Naive thymus-derived CD8-positive, alpha-beta T cell (primary cell): Measurements from ENCODE around the gene HAUS7. TPM values are rescaled to one million over a fixed set of nuclear protein-coding genes. Genes with fewer than 3 reads are reported as not detected.

Experiments used
- ATAC-seq, 2 donors: fragments of 150-1000 bp; cut with Tn5 transposase in 1 of 2; sonication (Bioruptor Pico), chemical (Tn5 transposase) in 1 of 2; 1 replicate in 1 of 2; 2 replicates in 1 of 2; pipeline ENCODE4 v1.10.0; 2021; ENCODE audit warnings: mild to moderate bottlenecking in 2 of 2, moderate library complexity in 2 of 2
- POLR2A ChIA-PET: fragments of 350-600 bp; sonication (Branson Sonifier 250); formaldehyde crosslinking; loops from one replicate; lab custom pipeline; 2021; ENCODE audit warnings: antibody characterized with exemption; lab: Charles Lee
- DNase-seq, 10 donors: peaks; one replicate each; pipeline versions ENCODE4 v3.0.0 to v3.0.0-alpha.2; 2020 to 2022
- H3K27ac Mint-ChIP-seq, 10 donors: one replicate each; pipeline ENCODE4 v1.8.0; 2020 to 2022; ENCODE audit warnings: mild to moderate bottlenecking in 10 of 10, mixed read lengths in 10 of 10, moderate library complexity in 4 of 10, inconsistent platforms in 1 of 10
- H3K27me3 Mint-ChIP-seq, 5 donors: one replicate each; pipeline ENCODE4 v1.8.0; 2021 to 2022; ENCODE audit warnings: mixed read lengths in 5 of 5
- H3K36me3 Mint-ChIP-seq, 3 donors: one replicate each; pipeline ENCODE4 v1.8.0; 2020 to 2022; ENCODE audit warnings: mixed read lengths in 3 of 3, mild to moderate bottlenecking in 2 of 3, inconsistent platforms in 1 of 3
- H3K4me1 Mint-ChIP-seq, 4 donors: one replicate each; pipeline ENCODE4 v1.8.0; 2021 to 2022; ENCODE audit warnings: mixed read lengths in 4 of 4
- H3K4me3 Mint-ChIP-seq, 10 donors: one replicate each; pipeline ENCODE4 v1.8.0; 2020 to 2022; ENCODE audit warnings: mild to moderate bottlenecking in 10 of 10, mixed read lengths in 10 of 10, moderate library complexity in 6 of 10, inconsistent platforms in 1 of 10
- H3K9me3 Mint-ChIP-seq, 9 donors: one replicate each; pipeline ENCODE4 v1.8.0; 2020 to 2022; ENCODE audit warnings: mixed read lengths in 9 of 9, mild to moderate bottlenecking in 3 of 9, inconsistent platforms in 1 of 9, moderate library complexity in 1 of 9
- polyA plus RNA-seq, 3 donors: library from polyadenylated mRNA; unstranded; fragments of 300-500 nt; fragmentation: Illumina TruSeq; gene quantifications; one replicate each; pipeline ENCODE4 v1.2.3, GENCODE V29; 2021
- total RNA-seq, 8 experiments: library from RNA in 2 of 8; stranded (reverse) in 2 of 8; gene quantifications; one replicate each; pipeline ENCODE4 v1.2.3 and lab custom pipeline; 2021 to 2026

The HAUS7 gene
- total and polyA plus RNA-seq, 5 experiments from 2014 or later = 19.6 to 38.9 (median 30.1) TPM

GRCh38 chrX:153495903-153496589 lies 25.7 kb upstream of the HAUS7 start:
- POLR2A ChIA-PET = no interaction called here
- H3K4me1 Mint-ChIP-seq = peaks cover 0 to 7% (median 2%) of the 10 kb centered on the region in 4 donors

DNA sequence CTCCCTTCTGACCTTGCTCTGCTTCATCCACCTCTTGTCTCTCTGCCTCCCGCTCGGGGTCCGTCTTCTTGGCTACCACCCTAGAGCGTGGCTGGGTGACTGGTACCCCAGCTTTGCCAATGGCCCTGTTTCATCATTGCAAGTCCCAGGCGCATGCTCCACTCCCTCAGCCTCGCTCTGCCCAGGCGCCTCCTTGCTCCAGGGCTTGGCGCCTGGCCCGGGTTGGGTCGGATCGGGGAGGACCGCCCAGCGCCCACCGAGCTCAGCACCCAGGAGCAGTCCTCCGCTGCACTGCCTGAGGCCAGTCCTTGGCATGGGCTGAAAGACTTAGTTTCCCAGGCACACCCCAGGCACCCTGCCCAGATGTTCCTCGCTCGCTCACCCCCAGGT lies 25.0 kb upstream of the HAUS7 start:
- Mint-ChIP-seq H3K27me3 (peaks cover 0 to 4% (median 0%) of the 10 kb centered on the region in 5 donors), H3K4me3 (peak overlapping the region in 3 of 10 donors; percentile 12 to 43 (median 16)), H3K27ac (no peak overlapping the region), H3K9me3 (no peaks in the 10 kb centered on the region), H3K4me1 (peaks cover 0 to 7% (median 2%) of the 10 kb centered on the region in 4 donors), H3K36me3 (no peaks in the 10 kb centered on the region)
- no peak for DNase-seq
- POLR2A ChIA-PET = interaction anchor here (1.1 kb wide), 1 partner anchor 15 kb away, joined by 3 read pairs; no protein-coding TSS in a partner anchor
- ATAC-seq = no peak

More at GRCh38 chrX:153495903-153496589, 25.7 kb upstream of the HAUS7 start:
- Mint-ChIP-seq H3K9me3 (no peaks in the 10 kb centered on the region), H3K4me3 (no peak overlapping the region), H3K27me3 (peaks cover 0 to 4% (median 0%) of the 10 kb centered on the region in 5 donors), H3K27ac (no peak overlapping the region), H3K36me3 (no peaks in the 10 kb centered on the region)
- DNase-seq (no peak), ATAC-seq (no peak)

GRCh38 chrX:153494541-153495361 lies 24.4 kb upstream of the HAUS7 start, which contains the start of gene BGN:
TSS of gene BGN (plus strand) at chrX:153494980. CDS start at chrX:153504632, 9,652 bp downstream.
- peak; percentile 62 to 73 for ATAC-seq
- POLR2A ChIA-PET = interaction anchor here (1.1 kb wide), 1 partner anchor 15 kb away, joined by 3 read pairs; no protein-coding TSS in a partner anchor
- Mint-ChIP-seq H3K9me3 (no peaks in the 10 kb centered on the region), H3K27ac (peak within 1 kb of the TSS in 1 of 10 donors; percentile 12), H3K27me3 (peaks cover 0 to 4% (median 0%) of the 10 kb centered on the region in 5 donors), H3K4me1 (peaks cover 0 to 7% (median 2%) of the 10 kb centered on the region in 4 donors), H3K36me3 (no peaks in the 10 kb centered on the region), H3K4me3 (peak within 1 kb of the TSS in 3 of 10 donors; percentile 12 to 43 (median 16))
- DNase-seq = peak in 3 of 10 donors; percentile 5 to 65 (median 19)

- H3K27ac Mint-ChIP-seq = no peak overlapping the region
- peaks cover 0 to 4% (median 0%) of the 10 kb centered on the region in 5 donors for H3K27me3 Mint-ChIP-seq
- no peak overlapping the region for H3K4me3 Mint-ChIP-seq
- H3K4me1 Mint-ChIP-seq = peaks cover 0 to 7% (median 2%) of the 10 kb centered on the region in 4 donors
- ATAC-seq (no peak), DNase-seq (no peak)
- H3K9me3 Mint-ChIP-seq = no peaks in the 10 kb centered on the region
- POLR2A ChIA-PET = interaction anchor here (1.1 kb wide), 1 partner anchor 14 kb away, joined by 3 read pairs; no protein-coding TSS in a partner anchor
- no peaks in the 10 kb centered on the region for H3K36me3 Mint-ChIP-seq
Measured at GRCh38 chrX:153494061-153494460, 23.7 kb upstream of the HAUS7 start.

GRCh38 chrX:153493085-153493484 lies 22.7 kb upstream of the HAUS7 start:
- Mint-ChIP-seq H3K4me3 (no peak overlapping the region), H3K27ac (no peak overlapping the region), H3K36me3 (no peaks in the 10 kb centered on the region), H3K4me1 (peaks cover 0 to 7% (median 2%) of the 10 kb centered on the region in 4 donors), H3K27me3 (peaks cover 0 to 4% (median 0%) of the 10 kb centered on the region in 5 donors), H3K9me3 (no peaks in the 10 kb centered on the region)
- no peak for DNase-seq
- POLR2A ChIA-PET = no interaction called here
- ATAC-seq = no peak

GRCh38 chrX:153492543-153492942 lies 22.2 kb upstream of the HAUS7 start:
- Mint-ChIP-seq H3K4me3 (no peak overlapping the region), H3K27me3 (peaks cover 0 to 3% (median 0%) of the 10 kb centered on the region in 5 donors), H3K4me1 (peaks cover 0 to 7% (median 2%) of the 10 kb centered on the region in 4 donors), H3K9me3 (no peaks in the 10 kb centered on the region), H3K27ac (no peak overlapping the region), H3K36me3 (no peaks in the 10 kb centered on the region)
- DNase-seq (no peak), ATAC-seq (no peak)
- POLR2A ChIA-PET = no interaction called here

GRCh38 chrX:153491918-153492317 lies 21.5 kb upstream of the HAUS7 start:
- Mint-ChIP-seq H3K4me3 (no peak overlapping the region), H3K27ac (no peak overlapping the region), H3K9me3 (no peaks in the 10 kb centered on the region), H3K36me3 (no peaks in the 10 kb centered on the region), H3K27me3 (peaks cover 0 to 3% (median 0%) of the 10 kb centered on the region in 5 donors), H3K4me1 (peaks cover 0 to 7% (median 2%) of the 10 kb centered on the region in 4 donors)
- POLR2A ChIA-PET = no interaction called here
- DNase-seq (no peak), ATAC-seq (no peak)

GRCh38 chrX:153491351-153491914 lies 21.1 kb upstream of the HAUS7 start:
- ATAC-seq = no peak
- Mint-ChIP-seq H3K27ac (no peak overlapping the region), H3K9me3 (no peaks in the 10 kb centered on the region), H3K36me3 (no peaks in the 10 kb centered on the region), H3K27me3 (peaks cover 0 to 3% (median 0%) of the 10 kb centered on the region in 5 donors), H3K4me1 (peaks cover 0 to 7% (median 2%) of the 10 kb centered on the region in 4 donors), H3K4me3 (no peak overlapping the region)
- DNase-seq = no peak
- POLR2A ChIA-PET = no interaction called here

DNA sequence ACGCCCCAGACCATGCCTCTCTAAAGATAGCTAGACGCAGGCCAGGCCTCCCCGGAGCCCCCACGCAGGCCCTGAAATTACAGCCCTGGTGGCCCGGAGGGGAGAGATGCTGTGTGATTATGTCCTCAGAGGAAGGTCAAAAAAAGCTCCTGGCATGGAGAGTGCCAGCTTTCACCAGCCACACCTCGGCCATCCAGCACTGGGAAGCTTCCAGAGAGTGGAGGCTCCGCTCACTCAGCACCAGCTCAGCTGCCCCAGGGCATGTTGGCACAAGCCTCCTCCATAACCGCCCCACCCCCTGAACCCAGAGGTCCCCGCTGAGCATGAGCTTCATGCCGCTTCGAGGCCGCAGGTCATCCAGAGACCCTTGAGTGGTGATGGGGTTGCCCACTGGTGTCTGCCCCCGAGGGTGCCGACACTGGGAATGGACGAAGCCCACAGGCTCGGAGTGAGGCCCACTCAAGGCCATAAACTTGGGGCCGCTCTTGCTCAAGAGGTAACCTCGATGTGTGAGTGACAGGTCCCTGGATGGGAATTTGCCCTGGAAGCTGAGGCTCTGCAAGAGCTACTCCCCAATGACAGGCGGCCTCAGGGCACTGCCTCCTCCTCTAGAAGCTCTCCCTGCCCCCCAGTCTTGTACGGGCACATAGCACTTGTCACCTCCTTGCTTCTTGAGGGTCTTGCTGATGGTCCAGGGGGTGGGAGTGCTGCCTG lies 20.0 kb upstream of the HAUS7 start:
- peaks cover 0 to 6% (median 2%) of the 10 kb centered on the region in 4 donors for H3K4me1 Mint-ChIP-seq
- H3K9me3 Mint-ChIP-seq = no peaks in the 10 kb centered on the region
- H3K36me3 Mint-ChIP-seq = no peaks in the 10 kb centered on the region
- peaks cover 0 to 3% (median 0%) of the 10 kb centered on the region in 5 donors for H3K27me3 Mint-ChIP-seq
- POLR2A ChIA-PET = no interaction called here
- H3K27ac Mint-ChIP-seq = no peak overlapping the region
- ATAC-seq (no peak), DNase-seq (no peak)
- H3K4me3 Mint-ChIP-seq = no peak overlapping the region

DNA sequence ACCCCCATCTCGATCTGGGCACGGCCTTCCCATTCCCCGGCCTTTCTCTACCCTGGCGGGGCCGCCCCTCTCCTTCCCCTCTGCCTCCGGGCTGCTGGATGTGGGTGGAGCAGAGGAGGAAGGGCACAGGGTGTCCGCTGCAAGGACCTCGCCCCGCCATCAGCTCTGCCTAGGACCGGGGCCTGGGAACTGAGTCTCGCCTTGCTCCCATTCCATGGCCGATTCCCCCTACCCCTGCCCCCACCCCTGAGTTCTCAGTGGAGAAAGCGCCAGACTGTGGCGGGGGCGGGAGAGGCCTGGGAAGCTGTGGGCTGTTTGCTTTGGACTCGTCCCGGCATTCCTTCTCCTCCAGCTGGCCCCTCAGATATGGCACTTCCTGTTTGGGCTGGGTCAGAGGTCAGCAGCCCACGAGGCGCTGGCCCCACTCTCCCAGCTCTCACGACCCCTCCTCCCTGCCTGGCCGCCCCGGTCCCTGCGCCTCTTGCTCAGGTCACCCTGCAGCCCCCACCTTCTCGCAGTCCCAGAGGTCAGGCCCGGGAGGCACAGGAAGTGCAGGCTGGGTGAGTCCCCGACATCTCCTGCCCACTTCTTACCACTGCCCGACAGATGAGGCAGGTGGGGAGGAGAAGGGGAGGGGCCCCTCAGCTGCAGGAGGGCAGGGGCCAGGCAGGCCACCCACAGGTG lies 18.0 kb upstream of the HAUS7 start:
- no peak for ATAC-seq
- Mint-ChIP-seq H3K27me3 (no peaks in the 10 kb centered on the region), H3K36me3 (no peaks in the 10 kb centered on the region), H3K9me3 (no peaks in the 10 kb centered on the region), H3K4me3 (no peak overlapping the region), H3K4me1 (no peaks in the 10 kb centered on the region), H3K27ac (no peak overlapping the region)
- DNase-seq = no peak
- POLR2A ChIA-PET = no interaction called here

GRCh38 chrX:153487590-153488071 lies 17.3 kb upstream of the HAUS7 start:
- Mint-ChIP-seq H3K4me1 (no peaks in the 10 kb centered on the region), H3K27me3 (no peaks in the 10 kb centered on the region), H3K36me3 (no peaks in the 10 kb centered on the region), H3K9me3 (peaks cover 0 to 2% (median 0%) of the 10 kb centered on the region in 9 donors), H3K4me3 (no peak overlapping the region), H3K27ac (no peak overlapping the region)
- no peak for ATAC-seq
- DNase-seq = no peak
- POLR2A ChIA-PET = no interaction called here
